Neutrophil (primary cell): ENCODE measurements around the gene RECQL5.

Experiments used
- H3K27ac ChIP-seq: fragments of 200-600 bp; sonication (generic); 2 replicates; pipeline ENCODE4 v1.5.1; 2016; ENCODE audit warnings: mild to moderate bottlenecking, moderate library complexity
- H3K27me3 ChIP-seq: fragments of 200-600 bp; sonication (generic); 2 replicates; pipeline ENCODE4 v1.6.0; 2016; ENCODE audit warnings: mild to moderate bottlenecking
- H3K36me3 ChIP-seq: fragments of 200-600 bp; sonication (generic); 2 replicates; pipeline ENCODE4 v1.5.1; 2017
- H3K4me1 ChIP-seq, 2 experiments: fragments of 200-600 bp in 1 of 2; sonication (generic) in 1 of 2; 1 replicate in 1 of 2; 2 replicates in 1 of 2; pipeline versions ENCODE4 v1.5.1 to v1.6.1; 2013 to 2016; ENCODE audit warnings: low read depth in 1 of 2, low read length in 1 of 2, mild to moderate bottlenecking in 1 of 2, moderate library complexity in 1 of 2; ENCODE audit not compliant: control insufficient read depth in 1 of 2, insufficient read depth in 1 of 2
- H3K4me3 ChIP-seq, 2 experiments: fragments of 200-600 bp in 1 of 2; sonication (generic) in 1 of 2; 1 replicate in 1 of 2; 2 replicates in 1 of 2; pipeline ENCODE4 v1.5.1; 2013 to 2016; ENCODE audit warnings: low read depth in 1 of 2, low read length in 1 of 2, mild to moderate bottlenecking in 1 of 2, moderate library complexity in 1 of 2
- H3K9me3 ChIP-seq: fragments of 200-600 bp; sonication (generic); 2 replicates; pipeline ENCODE4 v1.5.1; 2016
- CTCF ChIP-seq: fragments of 200-600 bp; sonication (generic); IDR thresholded peaks from 2 replicates; pipeline ENCODE4 v1.5.1; 2016; ENCODE audit warnings: antibody characterized with exemption

RECQL5 gene

GRCh38 chr17:75627094-75627493 is 39.9 kb downstream of the RECQL5 start:
- no peak for TF ChIP-seq CTCF
- no peaks in the 10 kb centered on the region for H3K27me3 ChIP-seq
- no peak overlapping the region for H3K4me3 ChIP-seq
- H3K9me3 ChIP-seq, result no peaks in the 10 kb centered on the region
- H3K36me3 ChIP-seq, result peaks cover 86% of the 10 kb centered on the region
- no peaks in the 10 kb centered on the region for H3K4me1 ChIP-seq
- no peak overlapping the region for H3K27ac ChIP-seq

- H3K36me3 ChIP-seq, result peaks cover 92% of the 10 kb centered on the region
- H3K27ac ChIP-seq, result no peak overlapping the region
- no peak overlapping the region for H3K4me3 ChIP-seq
- H3K27me3 ChIP-seq, result no peaks in the 10 kb centered on the region
- no peaks in the 10 kb centered on the region for H3K9me3 ChIP-seq
- TF ChIP-seq CTCF, result no peak
- no peaks in the 10 kb centered on the region for H3K4me1 ChIP-seq
These were observed 40.4 kb downstream of the RECQL5 start for GRCh38 chr17:75626496-75627038.

- H3K36me3 ChIP-seq, result peaks cover 93% of the 10 kb centered on the region
- no peak overlapping the region for H3K27ac ChIP-seq
- no peak overlapping the region for H3K4me3 ChIP-seq
- H3K9me3 ChIP-seq, result no peaks in the 10 kb centered on the region
- no peaks in the 10 kb centered on the region for H3K4me1 ChIP-seq
- TF ChIP-seq CTCF, result no peak
- no peaks in the 10 kb centered on the region for H3K27me3 ChIP-seq
These were observed 41.0 kb downstream of the RECQL5 start for GRCh38 chr17:75625813-75626486.

GRCh38 chr17:75624714-75625345 is 42.1 kb downstream of the RECQL5 start:
- no peaks in the 10 kb centered on the region for H3K4me1 ChIP-seq
- no peak for TF ChIP-seq CTCF
- no peak overlapping the region for H3K27ac ChIP-seq
- no peaks in the 10 kb centered on the region for H3K9me3 ChIP-seq
- no peaks in the 10 kb centered on the region for H3K27me3 ChIP-seq
- no peak overlapping the region for H3K4me3 ChIP-seq
- H3K36me3 ChIP-seq, result peaks cover 94% of the 10 kb centered on the region

- Histone ChIP-seq H3K36me3 (peaks cover 100% of the 10 kb centered on the region), H3K4me3 (no peak overlapping the region), H3K27me3 (no peaks in the 10 kb centered on the region), H3K27ac (no peak overlapping the region), H3K9me3 (no peaks in the 10 kb centered on the region), H3K4me1 (no peaks in the 10 kb centered on the region)
- TF ChIP-seq CTCF, result no peak
These were observed 42.9 kb downstream of the RECQL5 start for GRCh38 chr17:75624021-75624420.
